Epithelial cell of proximal tubule (primary cell): ENCODE results near the gene CMTR1. TPM values are rescaled to one million over a fixed set of nuclear protein-coding genes. Genes with fewer than 3 reads are reported as not detected.

Source experiments
- DNase-seq: peaks from one replicate; pipeline ENCODE4 v3.0.0-alpha.2; 2011; ENCODE audit warnings: low read depth
- H3K4me3 ChIP-seq: 2 replicates; pipeline ENCODE4 v1.5.1; 2011; ENCODE audit warnings: low read depth, mild to moderate bottlenecking, low read length
- total RNA-seq: library from RNA; depleted of rRNA; stranded (reverse); fragments of >200 nt; gene quantifications from 2 replicates; pipeline ENCODE4 v1.2.3, GENCODE V29; 2015
- TF ChIP-seq, protein P1 (sequence below): conservative IDR thresholded peaks from 2 replicates; pipeline ENCODE4 v1.5.1; 2012; ENCODE audit warnings: low read depth, mild to moderate bottlenecking, low read length

CMTR1 gene
- total RNA-seq, 1 donor from 2014 or later, result 20.8 TPM

GRCh38 chr6:37418722-37419121, 14.3 kb upstream of the CMTR1 start:
- no peak for DNase-seq
- TF ChIP-seq, protein P1, sequence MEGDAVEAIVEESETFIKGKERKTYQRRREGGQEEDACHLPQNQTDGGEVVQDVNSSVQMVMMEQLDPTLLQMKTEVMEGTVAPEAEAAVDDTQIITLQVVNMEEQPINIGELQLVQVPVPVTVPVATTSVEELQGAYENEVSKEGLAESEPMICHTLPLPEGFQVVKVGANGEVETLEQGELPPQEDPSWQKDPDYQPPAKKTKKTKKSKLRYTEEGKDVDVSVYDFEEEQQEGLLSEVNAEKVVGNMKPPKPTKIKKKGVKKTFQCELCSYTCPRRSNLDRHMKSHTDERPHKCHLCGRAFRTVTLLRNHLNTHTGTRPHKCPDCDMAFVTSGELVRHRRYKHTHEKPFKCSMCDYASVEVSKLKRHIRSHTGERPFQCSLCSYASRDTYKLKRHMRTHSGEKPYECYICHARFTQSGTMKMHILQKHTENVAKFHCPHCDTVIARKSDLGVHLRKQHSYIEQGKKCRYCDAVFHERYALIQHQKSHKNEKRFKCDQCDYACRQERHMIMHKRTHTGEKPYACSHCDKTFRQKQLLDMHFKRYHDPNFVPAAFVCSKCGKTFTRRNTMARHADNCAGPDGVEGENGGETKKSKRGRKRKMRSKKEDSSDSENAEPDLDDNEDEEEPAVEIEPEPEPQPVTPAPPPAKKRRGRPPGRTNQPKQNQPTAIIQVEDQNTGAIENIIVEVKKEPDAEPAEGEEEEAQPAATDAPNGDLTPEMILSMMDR, result no peak
- H3K4me3 ChIP-seq, result no peak overlapping the region

DNA sequence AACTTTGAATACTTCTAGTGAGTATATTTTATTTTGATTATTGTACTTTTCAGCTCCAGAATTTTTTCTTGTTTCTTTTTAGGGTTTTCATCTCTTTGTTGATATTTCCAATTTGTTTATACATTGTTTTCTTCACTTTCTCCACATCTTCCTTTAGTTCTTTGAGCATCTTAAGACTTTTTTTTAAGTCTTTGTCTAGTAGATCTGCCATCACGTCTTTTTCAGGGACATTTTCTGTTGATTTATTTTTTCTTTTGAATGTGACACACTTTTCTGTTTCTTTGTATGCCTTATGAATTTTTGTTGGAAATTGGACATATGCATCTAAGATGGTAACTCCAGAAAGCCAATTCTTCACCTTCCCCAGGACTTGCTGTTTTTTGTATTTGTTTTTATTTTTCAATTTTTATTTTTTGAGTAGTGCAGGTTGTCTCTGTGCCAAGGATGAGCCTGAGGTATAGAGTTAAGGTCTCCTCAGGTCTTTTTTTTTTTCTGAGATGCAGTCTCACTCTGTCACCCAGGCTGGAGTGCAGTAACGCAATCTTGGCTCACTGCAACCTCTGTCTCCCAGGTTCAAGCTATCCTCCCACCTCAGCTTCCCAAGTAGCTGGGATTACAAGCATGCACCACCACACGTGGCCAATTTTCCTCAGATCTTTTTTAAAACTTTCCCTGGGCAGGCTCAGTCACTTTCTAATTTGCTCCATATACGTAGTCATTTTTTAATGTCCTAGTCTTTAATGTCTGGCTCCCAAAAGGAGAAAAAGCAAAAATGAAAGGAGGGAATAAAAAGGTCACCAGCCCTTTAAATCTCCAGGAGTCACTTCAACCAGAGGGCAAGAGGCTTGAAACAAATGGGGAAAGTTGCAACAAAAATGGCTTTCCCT, 6.7 kb upstream of the CMTR1 start:
- TF ChIP-seq, protein P1, result no peak
- DNase-seq, result no peak
- no peak overlapping the region for H3K4me3 ChIP-seq

DNA sequence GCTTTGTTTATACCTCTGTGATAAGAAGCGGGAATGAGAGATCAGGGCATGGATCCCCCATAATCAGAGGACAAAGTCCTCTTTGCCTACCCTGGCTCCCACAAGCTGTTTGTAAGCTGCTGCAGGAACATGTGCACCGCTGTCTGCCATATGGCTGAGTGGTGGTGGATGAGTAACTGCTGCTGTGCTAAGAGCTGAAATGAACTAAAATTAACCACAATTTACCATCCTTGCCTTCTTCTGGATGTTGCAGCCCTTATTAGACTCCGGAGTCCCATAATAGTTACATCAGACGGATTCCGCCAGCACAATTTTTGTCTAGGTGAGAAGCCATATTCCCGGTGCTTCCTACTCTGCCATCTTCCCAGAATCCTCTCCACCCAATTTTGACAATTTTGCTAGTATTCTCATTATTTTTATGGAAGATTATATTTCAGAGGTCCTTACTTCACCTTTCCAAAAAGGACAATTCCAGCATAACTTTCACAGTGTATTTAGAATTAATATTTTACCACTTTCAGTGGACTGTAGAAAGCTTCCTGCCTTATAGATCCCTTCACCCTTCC, 6.0 kb upstream of the CMTR1 start:
- DNase-seq, result no peak
- H3K4me3 ChIP-seq, result no peak overlapping the region
- TF ChIP-seq, protein P1, result no peak

DNA sequence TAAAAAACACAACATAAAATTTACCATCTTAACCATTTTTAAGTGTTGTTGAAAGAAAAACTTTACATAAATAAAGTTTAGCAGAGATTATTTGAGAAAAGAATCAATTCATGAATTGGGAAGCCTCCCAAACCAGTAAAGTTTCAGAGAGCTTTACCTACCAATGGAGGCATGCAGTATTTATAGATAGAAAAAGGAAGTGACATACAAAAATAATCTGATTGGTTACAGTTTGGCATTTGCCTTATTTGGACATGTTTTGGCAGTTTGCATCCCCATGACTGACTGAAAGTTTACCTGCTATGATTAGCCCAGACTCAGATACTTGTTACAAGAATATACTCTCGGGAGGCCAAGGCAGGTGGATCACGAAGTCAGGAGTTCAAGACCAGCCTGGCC, 3.7 kb upstream of the CMTR1 start:
- TF ChIP-seq, protein P1, result no peak
- no peak overlapping the region for H3K4me3 ChIP-seq
- no peak for DNase-seq

- peak overlapping the region; percentile 98 for H3K4me3 ChIP-seq
- no peak for DNase-seq
- TF ChIP-seq, protein P1, result no peak
Measured at GRCh38 chr6:37432590-37432915, 468 bp upstream of the CMTR1 start.

- H3K4me3 ChIP-seq, result peak overlapping the region; percentile 98
- DNase-seq, result no peak
- TF ChIP-seq, protein P1, result no peak
Measured at GRCh38 chr6:37433657-37434271, 743 bp downstream of the CMTR1 start.

DNA sequence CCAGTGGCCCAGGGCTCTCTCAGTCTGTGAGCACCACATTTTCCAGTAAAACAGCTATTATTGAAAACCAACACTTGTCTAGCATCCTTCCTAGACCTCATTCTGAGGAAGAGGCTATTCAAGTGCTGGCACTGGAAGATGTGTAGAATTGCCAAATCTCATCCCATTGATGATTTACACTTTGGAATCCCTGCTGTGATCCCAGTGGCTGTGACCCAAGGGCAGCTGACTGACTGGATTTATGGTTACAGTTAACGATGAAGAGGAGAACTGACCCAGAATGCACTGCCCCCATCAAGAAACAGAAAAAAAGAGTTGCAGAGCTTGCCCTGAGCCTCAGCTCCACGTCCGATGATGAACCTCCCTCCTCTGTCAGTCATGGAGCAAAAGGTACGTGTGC, 2.4 kb downstream of the CMTR1 start:
- no peak overlapping the region for H3K4me3 ChIP-seq
- TF ChIP-seq, protein P1, result no peak
- no peak for DNase-seq
